CD14-positive monocyte (primary cell): ENCODE data around the gene GPRC5C. TPM values are rescaled to one million over a fixed set of nuclear protein-coding genes. Genes with fewer than 3 reads are reported as not detected.

Experiments
- DNase-seq, 3 donors: peaks; one replicate each; pipeline ENCODE4 v3.0.0-alpha.2; 2011 to 2022
- H2AFZ ChIP-seq: 2 replicates; pipeline ENCODE4 v1.6.0; 2012; ENCODE audit warnings: mild to moderate bottlenecking, low read depth, low read length, inconsistent platforms; ENCODE audit not compliant: insufficient read depth, poor library complexity, severe bottlenecking
- H3K27ac ChIP-seq, 2 donors: 1 replicate in 1 of 2; 2 replicates in 1 of 2; pipeline ENCODE4 v1.5.1; 2012 to 2013; ENCODE audit warnings: low read length in 2 of 2, control low read depth in 1 of 2, inconsistent platforms in 1 of 2, low read depth in 1 of 2, mild to moderate bottlenecking in 1 of 2
- H3K27me3 ChIP-seq, 2 donors: one replicate each; pipeline versions ENCODE4 v1.6.0 to v1.6.1; 2011 to 2013; ENCODE audit warnings: low read length in 2 of 2; ENCODE audit not compliant: control insufficient read depth in 2 of 2, insufficient read depth in 2 of 2
- H3K36me3 ChIP-seq, 2 donors: replicated peaks in 1 of 2; 1 replicate in 1 of 2; 2 replicates in 1 of 2; pipeline versions ENCODE4 v1.5.1 to v1.6.1; 2012 to 2013; ENCODE audit warnings: low read length in 2 of 2, control low read depth in 1 of 2, inconsistent platforms in 1 of 2, mild to moderate bottlenecking in 1 of 2; ENCODE audit not compliant: insufficient read depth in 2 of 2, control insufficient read depth in 1 of 2
- H3K4me1 ChIP-seq, 2 donors: 1 replicate in 1 of 2; 2 replicates in 1 of 2; pipeline versions ENCODE4 v1.5.1 to v1.6.1; 2012 to 2013; ENCODE audit warnings: low read length in 2 of 2, control low read depth in 1 of 2, inconsistent platforms in 1 of 2, mild to moderate bottlenecking in 1 of 2, moderate library complexity in 1 of 2; ENCODE audit not compliant: insufficient read depth in 2 of 2, control insufficient read depth in 1 of 2
- H3K4me2 ChIP-seq: replicated peaks from 2 replicates; pipeline ENCODE3; 2012; ENCODE audit warnings: low read length, moderate library complexity, mild to moderate bottlenecking; ENCODE audit not compliant: poor library complexity, severe bottlenecking; ENCODE audit errors: extremely low read depth
- H3K4me3 ChIP-seq, 3 experiments: fragments of 200-600 bp in 1 of 3; sonication (generic) in 1 of 3; replicated peaks in 1 of 3; 1 replicate in 2 of 3; 2 replicates in 1 of 3; pipeline ENCODE4 v1.5.1; 2011 to 2013; ENCODE audit warnings: low read length in 3 of 3, mild to moderate bottlenecking in 3 of 3, control low read depth in 2 of 3, low read depth in 2 of 3, inconsistent platforms in 1 of 3, moderate library complexity in 1 of 3
- H3K79me2 ChIP-seq: 2 replicates; pipeline ENCODE4 v1.6.0; 2012; ENCODE audit warnings: mild to moderate bottlenecking, control low read depth, inconsistent platforms, low read length, moderate library complexity; ENCODE audit not compliant: insufficient read depth
- H3K9ac ChIP-seq: 2 replicates; pipeline ENCODE4 v1.6.0; 2017; ENCODE audit warnings: low read length, mild to moderate bottlenecking; ENCODE audit not compliant: insufficient read depth, poor library complexity, severe bottlenecking
- H3K9me3 ChIP-seq, 2 donors: replicated peaks in 1 of 2; 1 replicate in 1 of 2; 2 replicates in 1 of 2; pipeline versions ENCODE4 v1.5.1 to v1.6.1; 2012 to 2013; ENCODE audit warnings: low read length in 2 of 2, control low read depth in 1 of 2; ENCODE audit not compliant: control insufficient read depth in 1 of 2, insufficient read depth in 1 of 2
- H4K20me1 ChIP-seq: 2 replicates; pipeline ENCODE4 v1.6.0; 2012; ENCODE audit warnings: mild to moderate bottlenecking, low read length, control low read depth, moderate library complexity; ENCODE audit not compliant: insufficient read depth
- H3K27ac Mint-ChIP-seq, 7 donors: one replicate each; pipeline ENCODE4 v1.8.0; 2020; ENCODE audit warnings: mild to moderate bottlenecking in 7 of 7, mixed read lengths in 7 of 7, moderate library complexity in 6 of 7, inconsistent platforms in 2 of 7
- H3K27me3 Mint-ChIP-seq, 3 donors: one replicate each; pipeline ENCODE4 v1.8.0; 2021 to 2022; ENCODE audit warnings: low read depth in 3 of 3, mild to moderate bottlenecking in 3 of 3, mixed read lengths in 3 of 3, moderate library complexity in 3 of 3, inconsistent platforms in 1 of 3
- H3K36me3 Mint-ChIP-seq, 2 donors: one replicate each; pipeline ENCODE4 v1.8.0; 2020; ENCODE audit warnings: mixed read lengths in 2 of 2, inconsistent platforms in 1 of 2, mild to moderate bottlenecking in 1 of 2
- H3K4me1 Mint-ChIP-seq: one replicate; pipeline ENCODE4 v1.8.0; 2020; ENCODE audit warnings: mild to moderate bottlenecking, mixed read lengths
- H3K4me3 Mint-ChIP-seq, 2 donors: one replicate each; pipeline ENCODE4 v1.8.0; 2020; ENCODE audit warnings: mild to moderate bottlenecking in 2 of 2, mixed read lengths in 2 of 2, moderate library complexity in 1 of 2
- H3K9me3 Mint-ChIP-seq, 7 donors: one replicate each; pipeline ENCODE4 v1.8.0; 2020 to 2022; ENCODE audit warnings: mixed read lengths in 7 of 7, mild to moderate bottlenecking in 6 of 7, moderate library complexity in 6 of 7, inconsistent platforms in 2 of 7
- WGBS: methylation state at CpG from one replicate; pipeline ENCODE4 v1.1.5; 2013; ENCODE audit warnings: missing lambda C conversion rate; ENCODE audit not compliant: insufficient coverage; 5-methylcytosine and 5-hydroxymethylcytosine counted together
- intact Hi-C, 2 donors: fragments of 100-400 bp; cut with micrococcal nuclease; formaldehyde crosslinking; loops; one replicate each; pipeline versions ENCODE4 v1.15.0 to v1.15.1; 2023
- polyA plus RNA-seq, 3 donors: library from polyadenylated mRNA; depleted of rRNA in 1 of 3; unstranded in 2 of 3; stranded (reverse) in 1 of 3; fragments of 300-500 nt in 2 of 3; fragments of >200 nt in 1 of 3; fragmentation: Illumina TruSeq in 2 of 3; gene quantifications; 1 replicate in 2 of 3; 2 replicates in 1 of 3; pipeline ENCODE4 v1.2.3, GENCODE V29; 2012 to 2021
- TF ChIP-seq, protein P1 (sequence below): fragments of 200-600 bp; IDR thresholded peaks from one replicate; pipeline ENCODE4 v1.8.0; 2022; ENCODE audit warnings: antibody characterized with exemption, mild to moderate bottlenecking

GPRC5C gene
- polyA plus RNA-seq, 3 donors, result 0.47 to 3.3 (median 1.9) TPM

DNA sequence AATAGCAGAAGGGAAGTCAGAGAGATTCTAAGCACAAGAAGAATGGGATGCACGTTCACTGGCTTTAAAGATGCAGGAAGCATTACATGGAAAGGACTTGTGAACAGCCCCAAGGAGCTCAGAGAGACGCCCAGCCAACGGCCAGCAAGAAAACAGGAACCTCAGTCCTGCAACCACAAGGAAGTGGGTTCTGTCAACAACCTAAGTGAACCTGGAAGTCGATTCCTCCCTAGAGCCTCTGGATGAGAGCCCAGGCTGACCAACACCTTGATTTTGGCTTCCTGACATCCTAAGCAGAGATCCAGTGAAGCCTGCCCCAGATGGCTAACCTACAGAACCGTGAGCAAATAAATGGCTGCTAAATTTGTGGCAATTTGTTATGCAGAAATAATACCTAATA is 40.1 kb upstream of the GPRC5C start:
- Histone ChIP-seq H2AFZ (no peak overlapping the region), H3K9ac (no peak overlapping the region), H4K20me1 (no peaks in the 10 kb centered on the region), H3K4me1 (peaks cover 10 to 22% of the 10 kb centered on the region in 2 donors), H3K4me3 (no peak overlapping the region), H3K79me2 (no peaks in the 10 kb centered on the region), H3K36me3 (no peaks in the 10 kb centered on the region), H3K27ac (no peak overlapping the region), H3K9me3 (peaks cover 0 to 11% of the 10 kb centered on the region in 2 donors), H3K4me2 (no peak overlapping the region), H3K27me3 (no peaks in the 10 kb centered on the region)
- Mint-ChIP-seq H3K27me3 (peaks cover 4 to 11% (median 11%) of the 10 kb centered on the region in 3 donors), H3K4me1 (peaks cover 30% of the 10 kb centered on the region), H3K27ac (peak overlapping the region in 1 of 7 donors; percentile 54), H3K9me3 (peaks cover 3 to 14% (median 9%) of the 10 kb centered on the region in 7 donors), H3K4me3 (no peak overlapping the region), H3K36me3 (peaks cover 0 to 4% of the 10 kb centered on the region in 2 donors)
- intact Hi-C loops, result no loop called here
- WGBS, result 0% methylated on average over 4 of the region's 5 CpGs
- TF ChIP-seq, protein P1, sequence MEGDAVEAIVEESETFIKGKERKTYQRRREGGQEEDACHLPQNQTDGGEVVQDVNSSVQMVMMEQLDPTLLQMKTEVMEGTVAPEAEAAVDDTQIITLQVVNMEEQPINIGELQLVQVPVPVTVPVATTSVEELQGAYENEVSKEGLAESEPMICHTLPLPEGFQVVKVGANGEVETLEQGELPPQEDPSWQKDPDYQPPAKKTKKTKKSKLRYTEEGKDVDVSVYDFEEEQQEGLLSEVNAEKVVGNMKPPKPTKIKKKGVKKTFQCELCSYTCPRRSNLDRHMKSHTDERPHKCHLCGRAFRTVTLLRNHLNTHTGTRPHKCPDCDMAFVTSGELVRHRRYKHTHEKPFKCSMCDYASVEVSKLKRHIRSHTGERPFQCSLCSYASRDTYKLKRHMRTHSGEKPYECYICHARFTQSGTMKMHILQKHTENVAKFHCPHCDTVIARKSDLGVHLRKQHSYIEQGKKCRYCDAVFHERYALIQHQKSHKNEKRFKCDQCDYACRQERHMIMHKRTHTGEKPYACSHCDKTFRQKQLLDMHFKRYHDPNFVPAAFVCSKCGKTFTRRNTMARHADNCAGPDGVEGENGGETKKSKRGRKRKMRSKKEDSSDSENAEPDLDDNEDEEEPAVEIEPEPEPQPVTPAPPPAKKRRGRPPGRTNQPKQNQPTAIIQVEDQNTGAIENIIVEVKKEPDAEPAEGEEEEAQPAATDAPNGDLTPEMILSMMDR, result no peak
- DNase-seq, result peak; percentile 42 to 51 (median 47)

DNA sequence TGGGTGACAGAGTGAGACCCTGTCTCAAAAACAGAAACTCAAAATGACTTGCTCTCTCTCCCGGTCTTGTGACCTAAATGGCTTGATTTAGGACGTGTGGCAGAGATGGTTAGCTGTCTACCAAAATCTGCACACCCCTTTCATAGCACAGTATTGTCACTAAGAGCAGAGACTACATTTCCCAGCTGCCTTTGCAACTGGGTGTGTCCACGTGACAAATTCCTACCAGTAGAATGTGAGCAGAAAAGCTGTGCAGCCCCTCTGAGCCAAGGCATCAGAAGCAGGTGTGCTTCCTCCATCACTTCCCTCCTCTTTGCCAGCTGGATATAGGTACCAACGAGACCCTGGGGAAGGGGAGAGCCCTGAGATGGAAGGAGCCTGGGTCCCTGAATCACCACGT is 39.0 kb upstream of the GPRC5C start:
- no peaks in the 10 kb centered on the region for H3K79me2 ChIP-seq
- H3K9me3 ChIP-seq, result peaks cover 0 to 11% of the 10 kb centered on the region in 2 donors
- H3K4me3 Mint-ChIP-seq, result no peak overlapping the region
- intact Hi-C loops, result no loop called here
- H3K27me3 Mint-ChIP-seq, result peaks cover 2 to 12% (median 11%) of the 10 kb centered on the region in 3 donors
- no peaks in the 10 kb centered on the region for H4K20me1 ChIP-seq
- H3K4me2 ChIP-seq, result no peak overlapping the region
- no peak overlapping the region for H2AFZ ChIP-seq
- no peak for DNase-seq
- H3K27me3 ChIP-seq, result no peaks in the 10 kb centered on the region
- H3K36me3 ChIP-seq, result no peaks in the 10 kb centered on the region
- H3K27ac ChIP-seq, result no peak overlapping the region
- H3K36me3 Mint-ChIP-seq, result peaks cover 0 to 4% of the 10 kb centered on the region in 2 donors
- 79% methylated on average over 2 of the region's 5 CpGs for WGBS
- no peak overlapping the region for H3K27ac Mint-ChIP-seq
- H3K9me3 Mint-ChIP-seq, result peaks cover 3 to 14% (median 9%) of the 10 kb centered on the region in 7 donors
- peaks cover 30% of the 10 kb centered on the region for H3K4me1 Mint-ChIP-seq
- H3K9ac ChIP-seq, result no peak overlapping the region
- H3K4me1 ChIP-seq, result peaks cover 10 to 21% of the 10 kb centered on the region in 2 donors
- TF ChIP-seq, protein P1, result no peak
- no peak overlapping the region for H3K4me3 ChIP-seq
